Transverse colon (tissue), 4 donors: Measurements from ENCODE around the gene C3AR1. TPM values are rescaled to one million over a fixed set of nuclear protein-coding genes. Genes with fewer than 3 reads are reported as not detected.
"Not testable (repeated sequence)": the region's sequence is repeated elsewhere in the genome, so short reads cannot be mapped to it uniquely, and the experiment has no call there.

ENCODE experiments used
- DNase-seq: peaks from one replicate; pipeline ENCODE4 v3.0.0-alpha.2; 2019
- H3K27ac ChIP-seq, 4 donors: fragments of 200-600 bp; sonication (generic); 2 replicates each; pipeline ENCODE4 v1.5.1; 2016 to 2018; ENCODE audit warnings: inconsistent platforms in 4 of 4
- H3K27me3 ChIP-seq: fragments of 200-600 bp; sonication (generic); 2 replicates; pipeline ENCODE4 v1.5.1; 2017; ENCODE audit warnings: inconsistent platforms
- H3K36me3 ChIP-seq, 4 donors: fragments of 200-600 bp; sonication (generic); 2 replicates each; pipeline ENCODE4 v1.5.1; 2017 to 2019; ENCODE audit warnings: inconsistent platforms in 4 of 4
- H3K4me1 ChIP-seq, 4 donors: fragments of 200-600 bp; sonication (generic); 2 replicates each; pipeline ENCODE4 v1.5.1; 2017 to 2020; ENCODE audit warnings: inconsistent platforms in 4 of 4
- H3K4me3 ChIP-seq, 4 donors: fragments of 200-600 bp; sonication (generic); 1 replicate in 1 of 4; 2 replicates in 3 of 4; pipeline versions ENCODE4 v1.5.1 to v1.6.1; 2017 to 2019; ENCODE audit warnings: inconsistent platforms in 4 of 4
- H3K9me3 ChIP-seq, 2 donors: fragments of 200-600 bp; sonication (generic); 2 replicates each; pipeline ENCODE4 v1.5.1; 2017 to 2019; ENCODE audit warnings: inconsistent platforms in 2 of 2
- CTCF ChIP-seq, 5 experiments: fragments of 200-600 bp in 3 of 5; fragments of 450-650 bp in 2 of 5; sonication (generic) in 3 of 5; IDR thresholded peaks; 1 replicate in 2 of 5; 2 replicates in 3 of 5; pipeline ENCODE4 v1.5.1; 2016 to 2017; ENCODE audit warnings: antibody characterized with exemption in 5 of 5, inconsistent platforms in 3 of 5, mild to moderate bottlenecking in 2 of 5, moderate library complexity in 1 of 5
- EP300 ChIP-seq: sonication (generic); formaldehyde crosslinking; IDR thresholded peaks from one replicate; pipeline ENCODE4 v1.6.1; 2017; ENCODE audit warnings: antibody characterized with exemption, low read depth
- POLR2A ChIP-seq: fragments of 450-650 bp; IDR thresholded peaks from one replicate; pipeline ENCODE4 v1.6.1; 2016; ENCODE audit warnings: antibody characterized with exemption, mild to moderate bottlenecking, moderate library complexity
- POLR2AphosphoS5 ChIP-seq, 3 donors: sonication (generic); formaldehyde crosslinking; IDR thresholded peaks; one replicate each; pipeline ENCODE4 v1.6.1; 2016; ENCODE audit warnings: antibody characterized with exemption in 3 of 3
- WGBS, 2 donors: methylation state at CpG; one replicate each; pipeline ENCODE4 v1.1.5; 2018; ENCODE audit warnings: low coverage in 1 of 2; 5-methylcytosine and 5-hydroxymethylcytosine counted together
- in situ Hi-C, 4 donors: fragments of 200-750 bp; cut with MboI; loops; one replicate each; pipeline versions ENCODE4 v1.15.0 to v1.15.1; 2017; ENCODE audit warnings: low sequenced_read_pairs in 3 of 4, low pct_ligation_motif_present in 1 of 4, low pct_unique_long_range_greater_than_20kb in 1 of 4
- intact Hi-C: fragments of 100-400 bp; cut with DNase I; formaldehyde crosslinking; loops from one replicate; pipeline ENCODE4 v1.15.1; 2023; ENCODE audit warnings: low total_unique reads
- total RNA-seq, 4 donors: library from RNA; depleted of rRNA; stranded (reverse); fragments of >200 nt; gene quantifications; one replicate each; pipeline ENCODE4 v1.1.0, GENCODE V29; 2016

C3AR1 gene
- total RNA-seq, 4 donors from 2014 or later: 2.4 to 9.4 (median 3.6) TPM

DNA sequence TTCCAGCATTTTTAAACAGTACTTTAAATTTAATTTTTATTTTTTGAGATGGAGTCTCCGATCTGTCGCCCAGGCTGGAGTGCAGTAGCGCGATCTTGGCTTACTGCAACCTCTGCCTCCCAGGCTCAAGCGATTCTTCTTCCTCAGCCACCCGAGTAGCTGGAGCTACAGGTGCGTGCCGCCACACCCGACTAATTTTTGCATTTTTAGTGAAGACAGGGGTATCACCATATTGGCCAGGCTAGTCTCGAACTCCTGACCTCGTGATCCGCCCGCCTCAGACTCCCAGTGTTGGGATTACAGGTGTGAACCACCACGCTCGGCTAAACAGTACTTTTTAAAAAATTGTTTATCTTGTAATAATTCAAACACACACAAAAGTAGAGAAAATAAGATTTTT, 37.9 kb downstream of the C3AR1 start:
- DNase-seq: no peak
- intact Hi-C loops: no loop called here
- TF ChIP-seq POLR2A: no peak
- no peaks in the 10 kb centered on the region for H3K27me3 ChIP-seq
- no peaks in the 10 kb centered on the region for H3K36me3 ChIP-seq
- H3K4me1 ChIP-seq: peaks cover 0 to 15% (median 6%) of the 10 kb centered on the region in 4 donors
- no peak overlapping the region for H3K4me3 ChIP-seq
- H3K27ac ChIP-seq: no peak overlapping the region
- WGBS, 2 donors: 92 to 94% methylated on average over 12 to 15 of the region's 15 CpGs
- no peaks in the 10 kb centered on the region for H3K9me3 ChIP-seq
- in situ Hi-C loops: no loop called here

DNA sequence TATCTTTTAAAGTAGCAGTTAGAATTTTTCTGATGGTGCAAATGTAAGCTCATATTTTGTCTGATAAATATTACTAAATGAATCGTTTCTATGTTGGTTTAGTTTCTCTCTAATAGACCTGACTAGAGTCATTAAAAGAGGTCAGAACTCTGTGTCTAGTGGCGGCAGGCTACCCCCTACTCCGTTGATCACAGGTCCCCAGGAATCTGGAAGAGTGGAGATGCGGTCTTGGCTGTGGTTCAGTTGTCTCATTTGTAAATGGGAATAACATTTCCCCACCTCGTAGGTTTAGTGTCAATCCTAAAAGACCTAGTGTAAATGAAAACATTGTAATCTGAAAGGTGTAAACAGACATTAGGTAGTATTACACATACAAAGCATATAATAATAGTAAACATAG, 38.3 kb downstream of the C3AR1 start:
- peak overlapping the region in 3 of 4 donors; percentile 99 to 100 (median 100) for H3K27ac ChIP-seq
- TF ChIP-seq POLR2A (no peak), POLR2AphosphoS5 (IDR thresholded peaks at IDR 0.05) (no peak), EP300 (no peak), CTCF (IDR thresholded peaks at IDR 0.05) (no peak)
- intact Hi-C loops: no loop called here
- H3K4me3 ChIP-seq: peak overlapping the region in 1 of 4 donors; percentile 82
- WGBS, 2 donors: 5 to 66% methylated on average over 2 to 5 of the region's 5 CpGs
- H3K27me3 ChIP-seq: no peaks in the 10 kb centered on the region
- DNase-seq: no peak
- in situ Hi-C loops: no loop called here
- no peaks in the 10 kb centered on the region for H3K9me3 ChIP-seq
- H3K36me3 ChIP-seq: no peaks in the 10 kb centered on the region
- peaks cover 0 to 14% (median 6%) of the 10 kb centered on the region in 4 donors for H3K4me1 ChIP-seq

- in situ Hi-C loops: no loop called here
- peaks cover 0 to 6% (median 3%) of the 10 kb centered on the region in 4 donors for H3K4me1 ChIP-seq
- TF ChIP-seq CTCF (IDR thresholded peaks at IDR 0.05) (no peak), EP300 (no peak), POLR2AphosphoS5 (IDR thresholded peaks at IDR 0.05) (peak; percentile 5 to 54 (median 48)), POLR2A (no peak)
- peak overlapping the region; percentile 99 to 100 (median 100) for H3K27ac ChIP-seq
- no peaks in the 10 kb centered on the region for H3K9me3 ChIP-seq
- no peaks in the 10 kb centered on the region for H3K36me3 ChIP-seq
- peak; percentile 98 for DNase-seq
- WGBS, 2 donors: 1 to 2% methylated on average over 7 to 27 of the region's 27 CpGs
- peaks cover under 1% of the 10 kb centered on the region for H3K27me3 ChIP-seq
- intact Hi-C loops: no loop called here
- peak overlapping the region; percentile 62 to 82 (median 79) for H3K4me3 ChIP-seq
Observed at GRCh38 chr12:8026291-8026900, 39.8 kb downstream of the C3AR1 start.

GRCh38 chr12:8018666-8019581, 47.2 kb downstream of the C3AR1 start:
- in situ Hi-C loops (loop anchor here in 1 of 4 donors (25.0 kb wide), 1 partner anchor 157 kb away; the partner anchor contains the start of gene SLC2A14), intact Hi-C loops (no loop called here)
- H3K27ac ChIP-seq: no peak overlapping the region
- no peaks in the 10 kb centered on the region for H3K36me3 ChIP-seq
- 6% methylated on average over 12 to 58 of the region's 58 CpGs for WGBS, 2 donors
- H3K4me3 ChIP-seq: peak overlapping the region in 2 of 4 donors; percentile 23 to 44
- TF ChIP-seq POLR2AphosphoS5 (IDR thresholded peaks at IDR 0.05) (no peak), CTCF (IDR thresholded peaks at IDR 0.05) (no peak), EP300 (no peak), POLR2A (no peak)
- no peaks in the 10 kb centered on the region for H3K9me3 ChIP-seq
- H3K4me1 ChIP-seq: peaks cover 0 to 13% (median 8%) of the 10 kb centered on the region in 4 donors
- peaks cover 71% of the 10 kb centered on the region for H3K27me3 ChIP-seq
- no peak for DNase-seq

DNA sequence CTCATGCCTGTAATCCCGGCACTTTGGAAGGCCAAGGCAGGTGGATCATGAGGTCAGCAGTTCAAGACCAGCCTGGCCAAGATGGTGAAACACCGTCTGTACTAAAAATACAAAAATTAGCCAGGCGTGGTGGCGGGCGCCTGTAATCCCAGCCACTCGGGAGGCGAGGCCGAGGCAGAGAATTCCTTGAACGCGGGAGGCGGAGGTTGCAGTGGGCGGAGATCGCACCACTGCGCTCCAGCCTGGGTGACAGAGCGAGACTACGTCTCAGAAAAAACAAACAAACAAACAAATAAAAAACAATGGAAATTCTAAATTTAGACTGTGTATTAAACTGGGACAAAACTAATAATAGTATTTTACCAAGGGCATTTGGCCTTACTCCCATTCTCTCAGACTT, 47.9 kb downstream of the C3AR1 start:
- H3K36me3 ChIP-seq, H3K27ac ChIP-seq, intact Hi-C loops, DNase-seq, H3K9me3 ChIP-seq: not testable (repeated sequence)
- peaks cover 71% of the 10 kb centered on the region for H3K27me3 ChIP-seq
- in situ Hi-C loops: loop anchor here in 1 of 4 donors (25.0 kb wide), 1 partner anchor 156 kb away; the partner anchor contains the start of gene SLC2A14
- H3K4me3 ChIP-seq: peak overlapping the region in 1 of 4 donors; percentile 44
- WGBS, 2 donors: 65 to 74% methylated on average over 7 to 16 of the region's 16 CpGs
- peaks cover 0 to 13% (median 8%) of the 10 kb centered on the region in 4 donors for H3K4me1 ChIP-seq
